Muscle layer of colon (tissue), 2 donors: ENCODE data around the gene AHSG.
"Not testable (repeated sequence)": the region's sequence is repeated elsewhere in the genome, so short reads cannot be mapped to it uniquely, and the experiment has no call there.

Experiments used
- H3K27ac ChIP-seq: one replicate; pipeline ENCODE4 v1.7.0; 2013; ENCODE audit warnings: low read depth, mild to moderate bottlenecking, low read length, moderate library complexity
- H3K27me3 ChIP-seq, 2 donors: one replicate each; pipeline ENCODE4 v1.7.0; 2013; ENCODE audit warnings: low read length in 2 of 2, mild to moderate bottlenecking in 2 of 2; ENCODE audit not compliant: insufficient read depth in 2 of 2, control insufficient read depth in 1 of 2
- H3K36me3 ChIP-seq: one replicate; pipeline ENCODE4 v1.7.0; 2013; ENCODE audit warnings: mild to moderate bottlenecking, low read length; ENCODE audit not compliant: insufficient read depth
- H3K4me1 ChIP-seq: one replicate; pipeline ENCODE4 v1.7.0; 2013; ENCODE audit warnings: mild to moderate bottlenecking, low read length; ENCODE audit not compliant: insufficient read depth
- H3K4me3 ChIP-seq, 2 donors: one replicate each; pipeline ENCODE4 v1.7.0; 2013; ENCODE audit warnings: low read length in 2 of 2, low read depth in 1 of 2, mild to moderate bottlenecking in 1 of 2, moderate library complexity in 1 of 2
- H3K9ac ChIP-seq: one replicate; pipeline ENCODE4 v1.7.0; 2013; ENCODE audit warnings: low read length
- H3K9me3 ChIP-seq: one replicate; pipeline ENCODE4 v1.7.0; 2013; ENCODE audit warnings: mild to moderate bottlenecking, low read length
- donor health status: abdominal sarcoma.
- donor health status: Adenocarcinoma of cecum.

The AHSG gene

GRCh38 chr3:186634207-186634606, 21.3 kb downstream of the AHSG start:
- not testable (repeated sequence) for H3K9me3 ChIP-seq, H3K9ac ChIP-seq, H3K27ac ChIP-seq, H3K4me3 ChIP-seq, H3K36me3 ChIP-seq, H3K27me3 ChIP-seq, H3K4me1 ChIP-seq

GRCh38 chr3:186635532-186635931, 22.7 kb downstream of the AHSG start:
- Histone ChIP-seq H3K4me1 (no peaks in the 10 kb centered on the region), H3K27me3 (no peaks in the 10 kb centered on the region), H3K9ac (no peak overlapping the region), H3K27ac (no peak overlapping the region), H3K36me3 (no peaks in the 10 kb centered on the region), H3K4me3 (no peak overlapping the region), H3K9me3 (no peaks in the 10 kb centered on the region)

DNA sequence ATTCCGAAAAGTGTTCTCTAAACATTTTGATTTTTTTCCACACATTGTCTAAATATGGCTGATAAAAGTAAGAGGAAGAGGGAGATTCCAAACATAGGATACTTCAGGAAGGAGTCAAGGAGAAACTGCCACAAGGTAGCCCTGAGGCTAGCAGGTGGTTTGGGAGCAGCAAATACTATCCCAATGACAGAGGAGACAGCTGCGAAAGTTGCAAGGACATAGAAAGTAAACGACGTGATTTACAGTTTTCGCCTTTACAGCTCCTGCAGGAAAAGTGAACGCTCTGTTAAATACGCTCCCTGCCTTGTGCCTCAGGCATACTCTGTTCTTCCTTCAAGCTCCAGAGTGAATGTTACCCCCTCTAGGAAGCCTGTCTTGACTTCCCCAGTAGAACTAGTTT, 23.7 kb downstream of the AHSG start:
- no peaks in the 10 kb centered on the region for H3K27me3 ChIP-seq
- H3K27ac ChIP-seq: no peak overlapping the region
- no peak overlapping the region for H3K9ac ChIP-seq
- no peaks in the 10 kb centered on the region for H3K4me1 ChIP-seq
- no peaks in the 10 kb centered on the region for H3K9me3 ChIP-seq
- H3K4me3 ChIP-seq: no peak overlapping the region
- no peaks in the 10 kb centered on the region for H3K36me3 ChIP-seq

- Histone ChIP-seq H3K27ac (no peak overlapping the region), H3K4me3 (no peak overlapping the region)
These were observed 24.8 kb downstream of the AHSG start for GRCh38 chr3:186637686-186638085.

GRCh38 chr3:186638259-186638658, 25.4 kb downstream of the AHSG start:
- H3K4me3 ChIP-seq: no peak overlapping the region
- no peaks in the 10 kb centered on the region for H3K4me1 ChIP-seq
- no peaks in the 10 kb centered on the region for H3K9me3 ChIP-seq
- H3K36me3 ChIP-seq: no peaks in the 10 kb centered on the region
- no peaks in the 10 kb centered on the region for H3K27me3 ChIP-seq
- H3K27ac ChIP-seq: no peak overlapping the region
- H3K9ac ChIP-seq: no peak overlapping the region

More at GRCh38 chr3:186637686-186638085, 24.8 kb downstream of the AHSG start:
- H3K9ac ChIP-seq: no peak overlapping the region
- no peaks in the 10 kb centered on the region for H3K27me3 ChIP-seq
- H3K9me3 ChIP-seq: no peaks in the 10 kb centered on the region
- no peaks in the 10 kb centered on the region for H3K4me1 ChIP-seq
- H3K36me3 ChIP-seq: no peaks in the 10 kb centered on the region

- Histone ChIP-seq H3K4me1 (no peaks in the 10 kb centered on the region), H3K9ac (no peak within 1 kb of the TSS), H3K27me3 (no peaks in the 10 kb centered on the region), H3K27ac (no peak within 1 kb of the TSS), H3K36me3 (no peaks in the 10 kb centered on the region), H3K4me3 (no peak within 1 kb of the TSS), H3K9me3 (no peaks in the 10 kb centered on the region)
These were observed 27.1 kb downstream of the AHSG start, which contains the start of gene FETUB for GRCh38 chr3:186639778-186640472. Gene FETUB, plus strand, starts transcription at chr3:186640399. Its CDS starts 62 bp downstream, at chr3:186640461.

DNA sequence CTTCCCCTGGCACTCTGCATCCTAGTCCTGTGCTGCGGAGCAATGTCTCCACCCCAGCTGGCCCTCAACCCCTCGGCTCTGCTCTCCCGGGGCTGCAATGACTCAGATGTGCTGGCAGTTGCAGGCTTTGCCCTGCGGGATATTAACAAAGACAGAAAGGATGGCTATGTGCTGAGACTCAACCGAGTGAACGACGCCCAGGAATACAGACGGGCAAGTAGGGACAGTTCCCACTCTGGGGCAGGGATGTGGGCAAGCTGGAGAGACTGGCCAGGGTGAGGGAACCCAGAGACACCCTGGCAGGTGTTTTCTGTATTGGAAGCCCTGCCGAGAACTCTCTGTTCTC, 27.6 kb downstream of the AHSG start:
- Histone ChIP-seq H3K27me3 (no peaks in the 10 kb centered on the region), H3K27ac (no peak overlapping the region), H3K4me3 (no peak overlapping the region), H3K9ac (no peak overlapping the region), H3K4me1 (no peaks in the 10 kb centered on the region), H3K9me3 (no peaks in the 10 kb centered on the region), H3K36me3 (no peaks in the 10 kb centered on the region)

DNA sequence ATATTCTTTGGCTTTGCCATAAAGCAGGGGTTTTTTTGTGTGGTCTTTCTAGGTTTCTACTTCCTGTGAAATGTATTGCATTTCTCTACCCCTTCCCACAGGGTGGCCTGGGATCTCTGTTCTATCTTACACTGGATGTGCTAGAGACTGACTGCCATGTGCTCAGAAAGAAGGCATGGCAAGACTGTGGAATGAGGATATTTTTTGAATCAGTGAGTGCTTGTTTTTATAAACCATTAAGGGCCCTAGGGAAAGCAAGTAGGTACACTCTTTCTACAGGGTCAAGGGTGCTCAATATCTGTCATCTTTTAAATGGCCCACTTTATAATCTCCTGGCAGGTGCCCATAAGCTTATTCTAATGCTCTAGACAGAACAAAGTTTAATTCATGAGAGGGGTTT, 28.1 kb downstream of the AHSG start:
- H3K27ac ChIP-seq: no peak overlapping the region
- no peaks in the 10 kb centered on the region for H3K9me3 ChIP-seq
- no peaks in the 10 kb centered on the region for H3K4me1 ChIP-seq
- H3K27me3 ChIP-seq: no peaks in the 10 kb centered on the region
- H3K9ac ChIP-seq: no peak overlapping the region
- H3K36me3 ChIP-seq: no peaks in the 10 kb centered on the region
- H3K4me3 ChIP-seq: no peak overlapping the region

GRCh38 chr3:186642014-186642413, 29.2 kb downstream of the AHSG start:
- Histone ChIP-seq H3K36me3 (no peaks in the 10 kb centered on the region), H3K4me1 (no peaks in the 10 kb centered on the region), H3K27ac (no peak overlapping the region), H3K9ac (no peak overlapping the region), H3K27me3 (no peaks in the 10 kb centered on the region), H3K4me3 (no peak overlapping the region), H3K9me3 (no peaks in the 10 kb centered on the region)

- Histone ChIP-seq H3K9ac (no peak overlapping the region), H3K27me3 (no peaks in the 10 kb centered on the region), H3K27ac (no peak overlapping the region), H3K4me3 (no peak overlapping the region), H3K4me1 (no peaks in the 10 kb centered on the region), H3K36me3 (no peaks in the 10 kb centered on the region), H3K9me3 (no peaks in the 10 kb centered on the region)
These were observed 30.6 kb downstream of the AHSG start for GRCh38 chr3:186643493-186643892.

DNA sequence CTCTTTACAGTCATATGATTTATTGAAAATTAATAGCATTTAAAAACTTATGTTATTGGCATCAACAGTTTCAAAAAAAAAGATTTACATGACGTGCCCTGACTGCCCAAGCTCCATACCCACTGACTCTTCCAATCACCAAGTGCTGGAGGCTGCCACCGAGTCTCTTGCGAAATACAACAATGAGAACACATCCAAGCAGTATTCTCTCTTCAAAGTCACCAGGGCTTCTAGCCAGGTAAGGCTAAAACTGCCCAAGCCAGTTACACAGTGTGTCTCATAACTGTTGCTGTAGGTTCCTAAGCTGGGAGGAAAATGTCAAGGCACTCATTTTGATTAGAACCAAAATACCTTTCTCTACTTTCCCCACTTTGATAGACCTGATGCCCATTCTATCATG, 31.8 kb downstream of the AHSG start:
- Histone ChIP-seq H3K4me3 (no peak overlapping the region), H3K36me3 (no peaks in the 10 kb centered on the region), H3K9ac (no peak overlapping the region), H3K27ac (no peak overlapping the region), H3K9me3 (no peaks in the 10 kb centered on the region), H3K27me3 (no peaks in the 10 kb centered on the region), H3K4me1 (no peaks in the 10 kb centered on the region)

- H3K27me3 ChIP-seq: no peaks in the 10 kb centered on the region
- H3K27ac ChIP-seq: no peak overlapping the region
These were observed 33.2 kb downstream of the AHSG start for GRCh38 chr3:186646106-186646505.

More at GRCh38 chr3:186646106-186646505, 33.2 kb downstream of the AHSG start:
- Histone ChIP-seq H3K4me1 (no peaks in the 10 kb centered on the region), H3K9me3 (no peaks in the 10 kb centered on the region), H3K9ac (no peak overlapping the region), H3K4me3 (no peak overlapping the region), H3K36me3 (no peaks in the 10 kb centered on the region)
